Mesenchymal stem cell (in vitro differentiated cells and primary cell): Measurements from ENCODE around the gene NIPAL4.

Experiments used
- DNase-seq: peaks from one replicate; pipeline ENCODE4 v3.0.0-alpha.2; 2013
- H2AFZ ChIP-seq: one replicate; pipeline ENCODE4 v1.6.1; 2013; ENCODE audit warnings: low read depth, mild to moderate bottlenecking, control low read depth, inconsistent platforms, low read length, moderate library complexity
- H2AK5ac ChIP-seq: 2 replicates; pipeline ENCODE4 v1.6.1; 2013; ENCODE audit warnings: low read length, moderate library complexity, mild to moderate bottlenecking, inconsistent platforms; ENCODE audit not compliant: severe bottlenecking
- H2BK120ac ChIP-seq: one replicate; pipeline ENCODE4 v1.6.1; 2013; ENCODE audit warnings: low read depth, mild to moderate bottlenecking, inconsistent platforms, low read length, moderate library complexity
- H2BK12ac ChIP-seq, 2 experiments: one replicate each; pipeline ENCODE4 v1.6.1; 2013; ENCODE audit warnings: inconsistent platforms in 2 of 2, low read length in 2 of 2, mild to moderate bottlenecking in 2 of 2, moderate library complexity in 2 of 2, control low read depth in 1 of 2
- H2BK15ac ChIP-seq: one replicate; pipeline ENCODE4 v1.6.1; 2013; ENCODE audit warnings: mild to moderate bottlenecking, low read depth, inconsistent platforms; ENCODE audit not compliant: poor library complexity, severe bottlenecking
- H2BK5ac ChIP-seq: 2 replicates; pipeline ENCODE4 v1.6.1; 2013; ENCODE audit warnings: low read depth, mild to moderate bottlenecking, low read length, control low read depth, inconsistent platforms; ENCODE audit not compliant: poor library complexity, severe bottlenecking
- H3K14ac ChIP-seq, 2 experiments: one replicate each; pipeline ENCODE4 v1.6.1; 2013; ENCODE audit warnings: inconsistent platforms in 2 of 2, low read length in 2 of 2, control low read depth in 1 of 2, mild to moderate bottlenecking in 1 of 2, moderate library complexity in 1 of 2
- H3K18ac ChIP-seq, 2 experiments: one replicate each; pipeline ENCODE4 v1.6.1; 2013; ENCODE audit warnings: inconsistent platforms in 2 of 2, low read length in 2 of 2, control low read depth in 1 of 2, low read depth in 1 of 2, mild to moderate bottlenecking in 1 of 2
- H3K23ac ChIP-seq, 2 experiments: one replicate each; pipeline ENCODE4 v1.6.1; 2013; ENCODE audit warnings: inconsistent platforms in 2 of 2, low read length in 2 of 2, mild to moderate bottlenecking in 2 of 2, moderate library complexity in 2 of 2, control low read depth in 1 of 2
- H3K27ac ChIP-seq: 2 replicates; pipeline ENCODE4 v1.5.1; 2013; ENCODE audit warnings: mild to moderate bottlenecking, moderate library complexity, low read length, control low read depth, inconsistent platforms; ENCODE audit not compliant: poor library complexity, severe bottlenecking
- H3K27me3 ChIP-seq, 2 experiments: 2 replicates each; pipeline versions ENCODE4 v1.6.1 to v1.7.0; 2013; ENCODE audit warnings: low read length in 2 of 2, mild to moderate bottlenecking in 2 of 2, moderate library complexity in 2 of 2, control low read depth in 1 of 2, inconsistent platforms in 1 of 2; ENCODE audit not compliant: control insufficient read depth in 1 of 2, insufficient read depth in 1 of 2
- H3K36me3 ChIP-seq, 2 experiments: 2 replicates each; pipeline versions ENCODE4 v1.6.1 to v1.7.0; 2013; ENCODE audit warnings: low read length in 2 of 2, control low read depth in 1 of 2, inconsistent platforms in 1 of 2, low read depth in 1 of 2, mild to moderate bottlenecking in 1 of 2; ENCODE audit not compliant: insufficient read depth in 2 of 2, control insufficient read depth in 1 of 2
- H3K4ac ChIP-seq, 2 experiments: one replicate each; pipeline ENCODE4 v1.6.1; 2013; ENCODE audit warnings: inconsistent platforms in 2 of 2, low read length in 2 of 2, mild to moderate bottlenecking in 2 of 2, moderate library complexity in 2 of 2, control low read depth in 1 of 2, low read depth in 1 of 2
- H3K4me1 ChIP-seq: 2 replicates; pipeline ENCODE4 v1.6.1; 2013; ENCODE audit warnings: low read depth, low read length, control low read depth; ENCODE audit not compliant: control insufficient read depth, insufficient read depth
- H3K4me2 ChIP-seq: 2 replicates; pipeline ENCODE4 v1.6.1; 2013; ENCODE audit warnings: low read length, mild to moderate bottlenecking, inconsistent platforms; ENCODE audit not compliant: poor library complexity, severe bottlenecking
- H3K4me3 ChIP-seq, 2 experiments: 2 replicates each; pipeline versions ENCODE4 v1.5.1 to v1.7.0; 2013; ENCODE audit warnings: low read length in 2 of 2, mild to moderate bottlenecking in 2 of 2, control low read depth in 1 of 2, low read depth in 1 of 2; ENCODE audit not compliant: insufficient read depth in 1 of 2
- H3K79me1 ChIP-seq: replicated peaks from 2 replicates; pipeline ENCODE4 v1.6.1; 2013; ENCODE audit warnings: mild to moderate bottlenecking, control low read depth, low read length, inconsistent platforms; ENCODE audit not compliant: poor library complexity, severe bottlenecking
- H3K9ac ChIP-seq: 2 replicates; pipeline ENCODE4 v1.7.0; 2013; ENCODE audit warnings: mild to moderate bottlenecking, low read length, moderate library complexity
- H3K9me3 ChIP-seq: 2 replicates; pipeline ENCODE4 v1.7.0; 2013; ENCODE audit warnings: mild to moderate bottlenecking, low read length; ENCODE audit not compliant: control insufficient read depth
- H4K8ac ChIP-seq: one replicate; pipeline ENCODE4 v1.6.1; 2013; ENCODE audit warnings: inconsistent platforms, mild to moderate bottlenecking, low read length, moderate library complexity
- H4K91ac ChIP-seq: one replicate; pipeline ENCODE4 v1.6.1; 2013; ENCODE audit warnings: mild to moderate bottlenecking, low read length, inconsistent platforms
- WGBS: methylation state at CpG from one replicate; pipeline ENCODE4 v1.1.7; 2013; ENCODE audit warnings: mixed read lengths; 5-methylcytosine and 5-hydroxymethylcytosine counted together

NIPAL4 gene

DNA sequence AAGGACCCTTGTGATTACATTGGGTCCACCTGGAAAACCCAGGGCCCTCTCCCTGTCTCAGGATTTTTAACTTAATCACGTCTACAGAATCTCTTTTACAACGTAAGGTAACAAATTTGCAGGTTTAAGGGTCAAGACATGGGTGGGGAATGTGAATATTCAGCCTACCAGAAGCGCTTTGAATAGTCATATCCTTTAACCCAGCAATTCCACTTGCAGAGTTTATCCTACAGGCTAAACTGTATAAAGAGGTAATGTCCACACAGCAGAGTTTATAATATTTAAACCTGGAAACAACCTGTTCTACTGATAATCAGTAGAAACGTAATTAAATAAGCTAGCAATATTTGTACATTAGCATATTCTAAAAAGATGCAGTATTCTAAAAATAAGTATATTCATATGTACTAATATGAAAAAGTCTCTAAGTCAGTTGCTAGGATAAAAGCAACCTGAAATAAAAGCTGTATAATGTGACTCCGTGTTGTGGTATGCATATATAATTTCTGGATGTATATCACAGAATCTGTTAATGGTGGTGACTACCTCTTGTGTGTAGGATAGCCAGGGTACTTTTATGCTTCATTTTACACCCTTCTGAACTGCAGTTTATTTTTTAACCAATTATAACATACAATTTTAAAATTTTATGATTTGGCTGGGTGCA, 14.1 kb upstream of the NIPAL4 start:
- Histone ChIP-seq H3K4me2 (no peak overlapping the region), H2BK12ac (no peak overlapping the region), H3K4me1 (peaks cover 12% of the 10 kb centered on the region), H2BK120ac (no peak overlapping the region), H2AFZ (no peak overlapping the region), H2BK5ac (no peak overlapping the region), H3K23ac (no peak overlapping the region), H3K4me3 (no peak overlapping the region), H3K18ac (no peak overlapping the region), H3K9ac (no peak overlapping the region), H2BK15ac (no peak overlapping the region), H3K4ac (no peak overlapping the region), H4K91ac (no peak overlapping the region), H3K36me3 (no peaks in the 10 kb centered on the region), H3K27me3 (no peaks in the 10 kb centered on the region), H3K9me3 (no peaks in the 10 kb centered on the region), H3K14ac (no peak overlapping the region), H3K27ac (no peak overlapping the region), H3K79me1 (no peaks in the 10 kb centered on the region), H4K8ac (no peak overlapping the region), H2AK5ac (no peak overlapping the region)
- no peak for DNase-seq
- WGBS, result 88% methylated on average over 2 of the region's 5 CpGs

DNA sequence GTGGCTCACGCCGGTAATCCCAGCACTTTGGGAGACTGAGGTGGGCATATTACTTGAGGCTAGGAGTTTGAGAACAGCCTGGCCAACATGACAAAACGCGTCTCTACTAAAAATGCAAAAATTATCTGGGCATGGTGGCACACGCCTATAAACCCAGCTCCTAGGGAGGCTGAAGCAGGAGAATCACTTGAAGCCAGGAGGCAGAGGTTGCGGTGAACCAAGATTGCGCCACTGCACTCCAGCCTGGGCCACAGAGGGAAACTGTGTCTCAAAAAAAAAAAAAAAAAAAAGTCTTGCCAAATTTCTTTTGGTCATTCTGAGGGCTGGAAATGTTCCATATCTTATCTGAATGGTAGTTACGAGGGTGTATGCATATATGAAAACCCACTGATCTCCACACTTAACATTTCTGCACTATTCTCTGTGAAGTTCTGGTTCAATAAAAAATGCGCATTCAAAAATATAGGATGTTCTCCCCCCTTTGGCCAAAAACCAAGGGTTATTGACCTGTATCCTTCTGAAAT, 13.5 kb upstream of the NIPAL4 start:
- no peaks in the 10 kb centered on the region for H3K79me1 ChIP-seq
- H3K4me3 ChIP-seq, result no peak overlapping the region
- no peak overlapping the region for H3K27ac ChIP-seq
- no peak overlapping the region for H3K18ac ChIP-seq
- no peak overlapping the region for H3K4ac ChIP-seq
- no peak overlapping the region for H2BK5ac ChIP-seq
- H3K27me3 ChIP-seq, result no peaks in the 10 kb centered on the region
- no peak overlapping the region for H2BK12ac ChIP-seq
- H3K9me3 ChIP-seq, result no peaks in the 10 kb centered on the region
- no peak overlapping the region for H3K23ac ChIP-seq
- H3K4me1 ChIP-seq, result peaks cover 12% of the 10 kb centered on the region
- H2BK15ac ChIP-seq, result no peak overlapping the region
- H4K91ac ChIP-seq, result no peak overlapping the region
- H4K8ac ChIP-seq, result no peak overlapping the region
- no peak overlapping the region for H3K9ac ChIP-seq
- H2AFZ ChIP-seq, result no peak overlapping the region
- WGBS, result 95% methylated on average over 9 of the region's 9 CpGs
- no peak overlapping the region for H2BK120ac ChIP-seq
- H3K4me2 ChIP-seq, result no peak overlapping the region
- DNase-seq, result no peak
- no peak overlapping the region for H2AK5ac ChIP-seq
- H3K36me3 ChIP-seq, result no peaks in the 10 kb centered on the region
- H3K14ac ChIP-seq, result no peak overlapping the region

DNA sequence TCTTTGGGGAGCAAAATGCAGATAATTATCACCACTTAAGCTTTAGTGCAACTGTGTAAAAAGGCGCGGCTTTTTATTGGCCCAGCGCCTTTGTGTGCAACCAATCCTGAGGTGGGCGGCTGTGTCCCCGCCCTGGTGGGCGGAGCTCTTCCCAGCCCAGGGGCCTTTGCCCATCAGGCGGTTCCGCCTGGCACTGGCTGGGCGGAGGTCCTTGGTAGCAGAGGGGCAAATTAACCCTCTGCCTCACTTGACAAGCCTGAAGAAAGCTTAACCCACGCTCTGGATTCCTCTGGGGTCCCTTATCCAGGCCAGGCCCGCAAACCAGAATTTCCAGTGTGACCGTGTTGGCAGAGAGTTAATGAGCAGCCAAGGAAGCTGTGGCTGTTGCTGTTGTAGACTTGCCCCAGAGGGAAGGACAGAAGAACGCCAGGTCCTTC, 12.8 kb upstream of the NIPAL4 start:
- Histone ChIP-seq H2BK12ac (no peak overlapping the region), H2BK5ac (no peak overlapping the region), H3K27ac (no peak overlapping the region), H3K4me1 (peaks cover 16% of the 10 kb centered on the region), H3K23ac (no peak overlapping the region), H3K9me3 (no peaks in the 10 kb centered on the region), H3K4ac (no peak overlapping the region), H3K14ac (no peak overlapping the region), H3K4me2 (no peak overlapping the region), H4K91ac (no peak overlapping the region), H4K8ac (no peak overlapping the region), H2AFZ (no peak overlapping the region), H3K9ac (no peak overlapping the region), H3K4me3 (no peak overlapping the region), H3K79me1 (no peaks in the 10 kb centered on the region), H2BK15ac (no peak overlapping the region), H3K18ac (no peak overlapping the region), H2BK120ac (no peak overlapping the region), H3K36me3 (no peaks in the 10 kb centered on the region), H3K27me3 (no peaks in the 10 kb centered on the region), H2AK5ac (no peak overlapping the region)
- WGBS, result 93% methylated on average over 13 of the region's 13 CpGs
- no peak for DNase-seq

DNA sequence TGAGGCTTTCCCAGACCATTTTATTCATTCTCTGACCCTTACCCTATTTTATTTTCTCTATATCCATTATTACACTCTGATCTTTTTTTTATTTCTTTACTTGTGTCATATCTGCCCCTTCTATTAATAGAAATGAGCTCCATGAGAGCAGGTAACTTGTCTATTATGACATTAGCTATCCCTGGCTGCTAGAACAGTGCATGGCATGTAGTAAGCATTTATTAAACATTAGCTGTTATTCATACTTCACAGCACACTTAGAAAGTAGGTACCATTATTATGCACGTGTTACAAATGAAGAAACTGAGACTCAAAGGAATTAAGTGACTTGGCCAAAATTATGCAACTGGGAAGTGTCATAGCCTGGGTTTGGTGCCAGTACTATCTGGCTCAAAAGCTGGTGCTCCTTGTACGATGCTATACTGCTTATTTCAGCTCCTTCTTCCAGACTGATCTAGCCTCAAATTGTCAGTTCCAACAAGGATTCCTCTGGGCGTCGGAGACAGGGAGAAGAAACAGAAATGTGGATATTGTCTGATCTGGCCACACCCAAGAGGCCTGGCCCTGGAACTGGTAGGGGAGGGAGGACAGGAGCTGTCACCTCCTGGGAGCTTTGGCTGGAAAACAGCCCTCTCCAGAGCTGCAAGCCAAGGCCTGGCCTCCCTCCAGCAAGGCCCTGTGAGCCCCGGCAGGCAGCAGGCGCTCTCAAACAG, 10.8 kb upstream of the NIPAL4 start:
- H3K9me3 ChIP-seq, result no peaks in the 10 kb centered on the region
- H2AK5ac ChIP-seq, result no peak overlapping the region
- no peaks in the 10 kb centered on the region for H3K79me1 ChIP-seq
- no peak overlapping the region for H3K23ac ChIP-seq
- peaks cover 0 to 4% of the 10 kb centered on the region in 2 experiments for H3K27me3 ChIP-seq
- 88% methylated on average over 6 of the region's 6 CpGs for WGBS
- H3K36me3 ChIP-seq, result no peaks in the 10 kb centered on the region
- no peak overlapping the region for H2AFZ ChIP-seq
- DNase-seq, result no peak
- no peak overlapping the region for H4K8ac ChIP-seq
- H3K4me2 ChIP-seq, result no peak overlapping the region
- H4K91ac ChIP-seq, result no peak overlapping the region
- no peak overlapping the region for H3K4ac ChIP-seq
- H3K9ac ChIP-seq, result no peak overlapping the region
- peaks cover 10% of the 10 kb centered on the region for H3K4me1 ChIP-seq
- H3K27ac ChIP-seq, result no peak overlapping the region
- H2BK15ac ChIP-seq, result no peak overlapping the region
- no peak overlapping the region for H2BK5ac ChIP-seq
- no peak overlapping the region for H2BK120ac ChIP-seq
- H3K18ac ChIP-seq, result no peak overlapping the region
- H3K4me3 ChIP-seq, result no peak overlapping the region
- no peak overlapping the region for H3K14ac ChIP-seq
- no peak overlapping the region for H2BK12ac ChIP-seq
